GM23248 (cell line): Measurements from ENCODE around the gene ARFGEF2. TPM values are rescaled to one million over a fixed set of nuclear protein-coding genes. Genes with fewer than 3 reads are reported as not detected.
A peak's percentile ranks its signal among the peaks of the same experiment; 100 is the strongest.

Experiments
- DNase-seq: peaks from one replicate; pipeline ENCODE4 v3.0.0-alpha.2; 2015
- H2AFZ ChIP-seq: fragments of 200-600 bp; sonication (generic); 2 replicates; pipeline ENCODE4 v1.6.1; 2016; ENCODE audit warnings: antibody characterized with exemption
- H3F3A ChIP-seq: fragments of 200-600 bp; sonication (generic); 2 replicates; pipeline ENCODE4 v1.6.1; 2016; ENCODE audit warnings: mild to moderate bottlenecking, antibody characterized with exemption, mixed run types; ENCODE audit not compliant: insufficient read depth
- H3K27ac ChIP-seq: fragments of 200-600 bp; sonication (generic); 2 replicates; pipeline ENCODE4 v1.5.1; 2016; ENCODE audit warnings: mild to moderate bottlenecking
- H3K27me3 ChIP-seq: fragments of 200-600 bp; sonication (generic); replicated peaks from 2 replicates; pipeline ENCODE4 v1.6.1; 2016; ENCODE audit warnings: mild to moderate bottlenecking; ENCODE audit not compliant: insufficient read depth
- H3K36me3 ChIP-seq: fragments of 200-600 bp; sonication (generic); 2 replicates; pipeline ENCODE4 v1.6.1; 2016; ENCODE audit warnings: low read depth, mild to moderate bottlenecking
- H3K4me1 ChIP-seq: fragments of 200-600 bp; sonication (generic); 2 replicates; pipeline ENCODE4 v1.6.1; 2016; ENCODE audit warnings: mild to moderate bottlenecking; ENCODE audit not compliant: insufficient read depth
- H3K4me2 ChIP-seq: fragments of 200-600 bp; sonication (generic); one replicate; pipeline ENCODE4 v1.6.1; 2016; ENCODE audit warnings: mild to moderate bottlenecking; ENCODE audit not compliant: unreplicated experiment
- H3K4me3 ChIP-seq: fragments of 200-600 bp; sonication (generic); 2 replicates; pipeline ENCODE4 v1.5.1; 2016; ENCODE audit warnings: mild to moderate bottlenecking
- H3K79me2 ChIP-seq: fragments of 200-600 bp; sonication (generic); 2 replicates; pipeline ENCODE4 v1.6.1; 2016; ENCODE audit warnings: mild to moderate bottlenecking; ENCODE audit not compliant: insufficient read depth
- H3K9ac ChIP-seq: fragments of 200-600 bp; sonication (generic); 2 replicates; pipeline ENCODE4 v1.6.1; 2016; ENCODE audit warnings: mild to moderate bottlenecking
- H3K9me2 ChIP-seq: fragments of 200-600 bp; sonication (generic); 2 replicates; pipeline ENCODE4 v1.6.1; 2016; ENCODE audit warnings: mixed run types, mild to moderate bottlenecking, moderate library complexity; ENCODE audit not compliant: insufficient read depth
- H3K9me3 ChIP-seq: fragments of 200-600 bp; sonication (generic); one replicate; pipeline ENCODE4 v1.6.1; 2017; ENCODE audit warnings: low read depth
- H4K20me1 ChIP-seq: fragments of 200-600 bp; sonication (generic); 2 replicates; pipeline ENCODE4 v1.6.0; 2016; ENCODE audit not compliant: insufficient read depth
- EZH2 ChIP-seq: fragments of 200-600 bp; sonication (generic); IDR thresholded peaks from 2 replicates; pipeline ENCODE4 v1.6.1; 2018; ENCODE audit warnings: antibody characterized with exemption, mild to moderate bottlenecking; ENCODE audit not compliant: insufficient read depth, poor library complexity, severe bottlenecking
- EZH2phosphoT487 ChIP-seq: fragments of 200-600 bp; sonication (generic); IDR thresholded peaks from 2 replicates; pipeline ENCODE4 v1.6.1; 2018; ENCODE audit warnings: antibody characterized with exemption, moderate library complexity, mild to moderate bottlenecking, low read depth; ENCODE audit not compliant: insufficient read depth
- WGBS, 2 experiments: methylation state at CpG; one replicate each; pipeline ENCODE4 v1.1.6; 2015 to 2017; ENCODE audit warnings: low lambda C conversion rate in 2 of 2, low coverage in 1 of 2; ENCODE audit errors: missing lambda C conversion rate in 2 of 2; 5-methylcytosine and 5-hydroxymethylcytosine counted together
- in situ Hi-C: fragments of 300-500 bp; cut with MboI; formaldehyde crosslinking; loops from 2 replicates; pipeline ENCODE4 v1.15.0; 2020
- polyA plus RNA-seq: library from polyadenylated mRNA; unstranded; fragments of >200 nt; fragmentation: Nextera tagmentation; extraction: Ambion mirVana; gene quantifications from 2 replicates; pipeline ENCODE4 v1.2.1, GENCODE V29; 2016
- total RNA-seq: library from RNA; depleted of rRNA; stranded (reverse); fragments of >200 nt; shearing (Covaris generic); gene quantifications from 2 replicates; pipeline ENCODE4 v1.2.3, GENCODE V29; 2014

ARFGEF2 gene
- total and polyA plus RNA-seq, 2 experiments from 2014 or later = 7.0 to 30.6 TPM

DNA sequence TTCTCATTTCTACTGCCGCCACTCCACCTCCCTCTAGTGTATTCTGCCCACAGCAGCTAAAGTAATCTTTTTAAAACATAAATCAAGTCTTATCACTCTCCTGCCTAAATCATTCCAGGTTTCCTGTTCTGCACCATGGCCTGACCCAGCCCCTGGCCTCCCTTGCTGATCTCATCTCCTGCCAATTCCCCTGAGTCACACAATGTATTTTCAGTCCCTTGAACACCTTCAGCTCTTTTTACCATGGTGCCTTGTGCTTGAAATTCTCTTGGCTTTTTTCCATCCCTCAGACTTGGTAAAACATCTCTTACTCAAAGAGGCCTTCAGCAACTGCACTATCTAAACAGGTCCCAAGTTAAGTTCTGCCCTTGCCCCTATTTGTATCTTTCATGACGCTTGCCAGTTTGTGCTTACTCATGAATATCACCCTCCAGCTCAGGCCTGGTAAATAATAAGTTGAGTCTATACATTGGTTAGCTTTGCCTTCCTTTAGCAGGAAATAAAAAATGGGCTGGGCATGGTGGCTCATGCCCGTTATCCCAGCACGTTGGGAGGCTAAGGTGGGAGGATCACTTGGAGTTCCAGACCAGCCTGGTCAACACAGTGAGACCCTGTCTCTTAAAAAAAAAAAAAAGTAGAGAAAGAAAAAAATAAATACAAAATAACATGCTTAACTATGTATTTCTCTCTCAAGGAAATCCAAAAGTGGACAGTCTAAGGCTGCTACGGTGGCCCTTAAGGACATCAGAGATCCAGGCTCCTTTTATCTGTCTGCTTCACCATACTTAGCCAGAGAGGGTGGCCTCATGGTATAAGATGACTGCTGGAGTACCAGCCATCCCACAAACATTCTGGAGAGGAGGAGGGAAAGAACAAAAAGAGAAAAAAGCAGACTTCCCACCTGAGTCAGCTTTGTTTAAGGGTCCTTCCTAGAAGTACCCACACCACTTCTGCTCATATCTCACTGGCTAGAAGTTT lies 62.2 kb downstream of the ARFGEF2 start:
- H3K9me3 ChIP-seq = no peaks in the 10 kb centered on the region
- no peak overlapping the region for H3K9ac ChIP-seq
- H3K79me2 ChIP-seq = peaks cover 27% of the 10 kb centered on the region
- peaks cover 42% of the 10 kb centered on the region for H3K36me3 ChIP-seq
- peaks cover 12% of the 10 kb centered on the region for H3F3A ChIP-seq
- H2AFZ ChIP-seq = no peak overlapping the region
- H3K4me3 ChIP-seq = no peak overlapping the region
- in situ Hi-C loops = no loop called here
- H4K20me1 ChIP-seq = peaks cover 4% of the 10 kb centered on the region; the same call in 1 of the 2 replicates
- 89 to 92% methylated on average over 5 of the region's 5 CpGs for WGBS, 2 experiments
- H3K4me1 ChIP-seq = peaks cover 10% of the 10 kb centered on the region
- H3K4me2 ChIP-seq = peak overlapping the region; percentile 0
- no peaks in the 10 kb centered on the region for H3K27me3 ChIP-seq
- peak overlapping the region; percentile 27 for H3K27ac ChIP-seq
- TF ChIP-seq EZH2 = no peak
- TF ChIP-seq EZH2phosphoT487 = no peak
- H3K9me2 ChIP-seq = no peaks in the 10 kb centered on the region
- DNase-seq = peak; percentile 63

DNA sequence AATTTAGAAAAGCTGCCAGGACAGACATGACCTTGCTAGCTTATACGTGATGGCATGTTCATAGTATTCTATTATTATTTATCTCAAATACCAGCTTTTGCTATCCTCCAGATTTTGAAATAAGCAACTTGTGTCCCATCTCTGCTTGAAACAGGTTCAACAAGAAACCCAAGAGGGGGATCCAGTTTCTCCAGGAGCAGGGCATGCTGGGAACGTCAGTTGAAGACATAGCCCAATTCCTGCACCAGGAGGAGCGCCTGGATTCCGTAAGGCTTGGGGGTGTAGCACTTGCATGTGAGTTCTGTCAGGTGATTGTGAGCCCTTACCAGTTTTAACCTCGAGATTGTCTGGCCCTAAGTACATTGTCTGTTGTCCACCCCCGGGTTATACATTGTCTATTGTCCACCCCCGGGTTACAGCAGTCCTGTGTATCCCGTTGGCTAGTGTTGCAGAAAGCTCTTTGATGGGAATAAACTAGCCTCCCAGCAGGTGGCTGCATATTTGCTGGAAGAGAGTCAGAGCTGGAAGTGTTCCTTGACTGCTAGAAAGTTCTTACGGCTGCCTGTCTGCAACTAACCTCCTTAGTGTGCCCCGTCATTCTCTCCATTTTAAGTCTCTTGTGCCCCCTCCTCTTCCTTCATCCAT lies 63.2 kb downstream of the ARFGEF2 start:
- Histone ChIP-seq H4K20me1 (peaks cover 4% of the 10 kb centered on the region; the same call in 1 of the 2 replicates), H3K27ac (no peak overlapping the region), H3K36me3 (peaks cover 52% of the 10 kb centered on the region), H3K79me2 (peaks cover 18% of the 10 kb centered on the region; the same call in 1 of the 2 replicates), H3F3A (peaks cover 12% of the 10 kb centered on the region), H3K9me2 (no peaks in the 10 kb centered on the region), H2AFZ (no peak overlapping the region), H3K4me3 (no peak overlapping the region), H3K9ac (no peak overlapping the region), H3K9me3 (no peaks in the 10 kb centered on the region), H3K27me3 (no peaks in the 10 kb centered on the region), H3K4me2 (no peak overlapping the region), H3K4me1 (peaks cover 10% of the 10 kb centered on the region)
- in situ Hi-C loops = no loop called here
- 88 to 93% methylated on average over 10 of the region's 10 CpGs for WGBS, 2 experiments
- no peak for DNase-seq
- no peak for TF ChIP-seq EZH2
- TF ChIP-seq EZH2phosphoT487 = no peak

DNA sequence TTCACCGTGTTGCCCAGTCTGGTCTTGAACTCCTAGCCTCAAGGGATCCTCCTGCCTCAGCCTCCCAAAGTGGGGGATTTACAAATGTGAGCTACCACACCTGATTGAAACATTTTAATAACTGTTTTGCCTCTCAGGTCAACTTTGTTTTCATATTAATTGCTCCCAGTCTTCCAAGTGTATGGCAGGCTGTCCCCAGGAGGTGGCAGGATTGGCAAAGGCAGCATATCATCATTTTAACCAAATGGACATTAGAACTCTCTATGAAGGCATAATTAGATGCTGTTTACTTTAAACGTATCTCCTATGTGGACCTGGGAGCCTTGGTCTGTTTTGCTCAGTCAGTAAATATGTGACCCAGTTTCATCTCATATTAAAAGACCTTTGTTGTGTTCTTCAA lies 65.4 kb downstream of the ARFGEF2 start:
- Histone ChIP-seq H3K4me3 (no peak overlapping the region), H3K79me2 (0 out of 2 replicates have a peak, but pooled peaks cover 3% of the 10 kb centered on the region), H3K4me2 (no peak overlapping the region), H4K20me1 (peaks cover 4% of the 10 kb centered on the region; the same call in 1 of the 2 replicates), H3K4me1 (peaks cover 10% of the 10 kb centered on the region), H3K9ac (no peak overlapping the region), H3K9me3 (no peaks in the 10 kb centered on the region), H3F3A (peaks cover 12% of the 10 kb centered on the region), H3K27ac (no peak overlapping the region), H3K9me2 (no peaks in the 10 kb centered on the region), H3K36me3 (peaks cover 69% of the 10 kb centered on the region), H3K27me3 (no peaks in the 10 kb centered on the region), H2AFZ (no peak overlapping the region)
- in situ Hi-C loops = no loop called here
- WGBS, 2 experiments = 64 to 66% methylated on average over 2 of the region's 2 CpGs
- TF ChIP-seq EZH2 (no peak), EZH2phosphoT487 (no peak)
- DNase-seq = peak; percentile 12

DNA sequence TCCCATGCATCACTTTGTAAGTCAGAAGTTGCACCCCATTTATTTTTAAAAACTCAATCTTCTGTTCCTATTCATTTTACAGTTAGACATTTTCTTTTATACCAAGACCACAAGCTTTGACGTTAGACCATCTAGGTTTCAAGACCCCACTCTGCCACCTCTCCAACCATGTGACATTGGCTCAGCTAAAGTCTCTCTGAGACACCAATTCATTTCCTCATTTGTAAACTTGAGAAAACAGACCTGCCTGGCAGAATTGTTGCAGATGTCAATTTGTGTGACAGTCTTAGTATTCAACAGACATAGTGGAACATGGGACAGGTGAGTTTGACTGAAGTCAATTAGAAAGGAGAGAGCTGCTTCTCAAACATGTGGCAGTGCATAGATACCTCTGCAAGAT lies 69.0 kb downstream of the ARFGEF2 start:
- Histone ChIP-seq H2AFZ (no peak overlapping the region), H3K9me3 (no peaks in the 10 kb centered on the region), H3K9ac (no peak overlapping the region), H3K36me3 (peaks cover 88% of the 10 kb centered on the region), H3K4me1 (no peaks in the 10 kb centered on the region), H3K27ac (no peak overlapping the region), H3F3A (no peaks in the 10 kb centered on the region), H3K4me2 (no peak overlapping the region), H3K4me3 (no peak overlapping the region), H3K79me2 (0 out of 2 replicates have a peak, but pooled peaks cover under 1% of the 10 kb centered on the region), H4K20me1 (no peaks in the 10 kb centered on the region), H3K27me3 (no peaks in the 10 kb centered on the region), H3K9me2 (no peaks in the 10 kb centered on the region)
- TF ChIP-seq EZH2 (no peak), EZH2phosphoT487 (no peak)
- in situ Hi-C loops = no loop called here
- 56 to 59% methylated on average over 1 of the region's 1 CpG for WGBS, 2 experiments
- no peak for DNase-seq
